ENCODE data around the gene SOWAHD.

SOWAHD gene, protein sequence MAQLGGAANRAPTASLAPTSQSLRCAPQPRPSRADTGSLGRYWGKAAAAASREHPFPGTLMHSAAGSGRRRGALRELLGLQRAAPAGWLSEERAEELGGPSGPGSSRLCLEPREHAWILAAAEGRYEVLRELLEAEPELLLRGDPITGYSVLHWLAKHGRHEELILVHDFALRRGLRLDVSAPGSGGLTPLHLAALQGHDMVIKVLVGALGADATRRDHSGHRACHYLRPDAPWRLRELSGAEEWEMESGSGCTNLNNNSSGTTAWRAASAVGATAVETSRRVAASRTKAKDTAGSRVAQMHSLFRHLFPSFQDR

DNA sequence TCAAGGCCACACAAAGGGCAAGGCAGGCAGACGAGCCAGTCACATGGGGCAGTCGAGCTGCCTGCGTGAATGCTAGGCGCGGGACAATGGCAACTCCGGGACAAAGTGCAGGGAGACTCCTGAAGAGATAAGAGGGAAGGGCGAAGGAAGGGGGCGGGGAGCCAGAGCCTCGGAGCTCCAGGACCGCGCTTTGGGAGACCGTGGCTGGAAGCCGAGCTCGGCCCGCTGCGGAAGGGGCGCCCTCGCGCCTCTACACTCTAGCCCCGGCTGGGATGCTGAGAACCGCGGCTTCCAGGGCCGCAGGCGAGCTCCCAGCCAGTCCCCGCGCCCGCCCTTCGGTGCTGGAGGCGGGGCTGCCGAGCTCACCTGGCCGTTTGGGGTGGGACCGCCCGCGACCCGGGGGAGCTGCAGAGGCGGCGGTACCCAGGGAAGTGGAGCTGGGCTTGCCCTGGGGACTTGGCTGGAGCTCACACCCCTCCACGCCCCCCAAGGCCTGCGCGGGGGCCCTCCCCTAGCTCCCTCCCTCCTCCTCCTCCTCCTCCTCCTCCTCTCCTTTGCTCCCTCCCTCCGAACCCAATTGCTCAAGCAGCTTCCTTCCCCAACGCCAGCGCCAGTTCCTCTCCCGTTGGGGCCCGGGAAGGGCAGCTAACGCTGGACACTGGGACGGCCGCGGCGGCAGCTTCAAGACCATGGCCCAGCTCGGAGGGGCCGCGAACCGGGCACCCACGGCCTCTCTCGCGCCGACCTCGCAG, at the start of gene SOWAHD:
Gene SOWAHD, plus strand, starts transcription at position 610 of the 752 bp plus-strand sequence. Its CDS starts 80 bp downstream, at position 690.
- Histone ChIP-seq H3K36me3 (ENCODE audit: insufficient read depth, low read length) (no peaks in the 10 kb centered on the region), H3K4me1 (ENCODE audit: insufficient read depth, low read length) (peaks cover 18% of the 10 kb centered on the region), H3K9me3 (ENCODE audit: control insufficient read depth, insufficient read depth, low read length) (no peaks in the 10 kb centered on the region), H3K9ac (ENCODE audit: low read depth, low read length) (peak within 1 kb of the TSS; percentile 54)

DNA sequence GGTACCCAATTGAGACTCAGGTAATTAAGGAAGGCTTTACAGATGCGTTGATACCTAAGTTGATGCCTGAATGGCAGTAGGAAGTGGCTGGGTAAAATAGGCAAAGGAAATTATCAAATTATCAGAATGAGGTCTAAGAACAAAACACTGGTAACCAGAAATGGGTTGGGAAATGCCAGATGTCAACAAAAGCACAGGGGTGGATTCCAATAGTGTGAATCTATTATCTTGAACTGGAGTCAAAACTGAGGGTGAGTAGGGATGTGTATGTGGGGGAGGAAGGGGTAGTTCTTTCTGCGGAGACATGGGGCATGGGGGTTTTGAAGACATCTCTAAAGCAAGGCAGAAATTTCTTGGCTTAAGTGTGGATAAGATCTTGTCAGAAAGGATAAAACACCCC, 49.5 kb upstream of the SOWAHD start:
- Histone ChIP-seq H3K9me3 (ENCODE audit: control insufficient read depth, insufficient read depth, low read length) (no peaks in the 10 kb centered on the region), H3K9ac (ENCODE audit: low read depth, low read length) (no peak overlapping the region), H3K4me1 (ENCODE audit: insufficient read depth, low read length) (no peaks in the 10 kb centered on the region), H3K36me3 (ENCODE audit: insufficient read depth, low read length) (no peaks in the 10 kb centered on the region)

DNA sequence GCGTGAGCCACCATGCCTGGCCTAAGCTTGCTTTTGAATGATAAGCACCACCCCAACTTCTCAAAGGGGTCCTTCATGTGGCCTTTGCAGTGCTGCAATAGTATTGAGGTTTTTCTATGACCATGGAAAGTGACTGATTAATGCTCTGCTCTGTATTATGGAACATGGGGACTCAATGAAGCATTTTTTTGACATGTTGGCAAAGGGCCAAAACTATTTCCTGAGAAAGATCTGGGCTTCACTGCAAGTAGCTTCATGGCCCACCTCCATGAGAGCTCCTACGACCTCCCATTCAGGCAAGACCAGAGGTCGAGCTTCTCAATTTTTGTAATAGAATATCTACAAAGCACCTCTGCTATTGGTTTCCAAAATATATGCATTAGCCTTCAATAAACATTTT, 48.8 kb upstream of the SOWAHD start:
- Histone ChIP-seq H3K9ac (ENCODE audit: low read depth, low read length) (no peak overlapping the region), H3K4me1 (ENCODE audit: insufficient read depth, low read length) (no peaks in the 10 kb centered on the region), H3K9me3 (ENCODE audit: control insufficient read depth, insufficient read depth, low read length) (no peaks in the 10 kb centered on the region)

DNA sequence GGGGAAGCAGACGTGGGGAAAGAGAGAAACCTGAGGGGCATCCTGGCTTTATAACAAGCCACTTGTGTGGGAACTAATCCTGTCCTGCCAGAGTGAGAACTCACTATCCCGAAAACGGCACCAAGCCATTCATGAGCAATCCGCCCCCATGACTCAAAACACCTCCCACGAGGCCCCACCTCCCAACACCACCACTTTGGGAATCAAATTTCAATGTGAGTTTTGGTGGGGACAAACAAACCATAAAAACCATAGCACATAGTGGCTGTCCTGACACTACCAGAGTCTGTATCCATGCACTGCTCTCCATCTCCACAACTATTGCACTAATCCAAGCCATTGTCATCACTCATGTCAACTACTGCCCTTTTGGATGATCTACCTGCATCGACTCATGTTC, 36.9 kb upstream of the SOWAHD start:
- Histone ChIP-seq H3K4me1 (ENCODE audit: insufficient read depth, low read length) (no peaks in the 10 kb centered on the region), H3K9ac (ENCODE audit: low read depth, low read length) (no peak overlapping the region), H3K9me3 (ENCODE audit: control insufficient read depth, insufficient read depth, low read length) (no peaks in the 10 kb centered on the region), H3K36me3 (ENCODE audit: insufficient read depth, low read length) (no peaks in the 10 kb centered on the region)

More for the DNA sequence above, 48.8 kb upstream of the SOWAHD start:
- no peaks in the 10 kb centered on the region for H3K36me3 ChIP-seq (ENCODE audit: insufficient read depth, low read length)

DNA sequence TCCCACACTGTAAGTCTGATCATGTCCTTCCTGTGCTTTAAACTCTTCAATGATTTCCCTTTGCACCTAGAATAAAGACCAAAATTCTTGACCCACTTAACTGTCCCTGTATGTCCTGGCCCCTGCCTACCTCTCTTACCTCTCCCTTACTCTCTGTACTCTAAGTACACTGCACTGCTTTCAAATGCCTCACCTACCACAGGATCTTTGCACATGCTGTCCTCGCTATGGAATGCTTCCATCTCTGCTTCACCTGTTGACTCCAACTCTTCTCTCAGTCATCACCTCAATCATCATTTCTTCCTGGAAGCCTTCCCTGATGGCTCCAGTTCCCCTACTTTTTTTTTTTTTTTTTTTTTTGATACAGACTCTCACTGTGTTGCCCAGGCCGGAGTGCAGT, 36.5 kb upstream of the SOWAHD start:
- H3K9ac ChIP-seq (ENCODE audit: low read depth, low read length), result no peak overlapping the region
- no peaks in the 10 kb centered on the region for H3K9me3 ChIP-seq (ENCODE audit: control insufficient read depth, insufficient read depth, low read length)
- peaks cover 3% of the 10 kb centered on the region for H3K4me1 ChIP-seq (ENCODE audit: insufficient read depth, low read length)
- H3K36me3 ChIP-seq (ENCODE audit: insufficient read depth, low read length), result no peaks in the 10 kb centered on the region

DNA sequence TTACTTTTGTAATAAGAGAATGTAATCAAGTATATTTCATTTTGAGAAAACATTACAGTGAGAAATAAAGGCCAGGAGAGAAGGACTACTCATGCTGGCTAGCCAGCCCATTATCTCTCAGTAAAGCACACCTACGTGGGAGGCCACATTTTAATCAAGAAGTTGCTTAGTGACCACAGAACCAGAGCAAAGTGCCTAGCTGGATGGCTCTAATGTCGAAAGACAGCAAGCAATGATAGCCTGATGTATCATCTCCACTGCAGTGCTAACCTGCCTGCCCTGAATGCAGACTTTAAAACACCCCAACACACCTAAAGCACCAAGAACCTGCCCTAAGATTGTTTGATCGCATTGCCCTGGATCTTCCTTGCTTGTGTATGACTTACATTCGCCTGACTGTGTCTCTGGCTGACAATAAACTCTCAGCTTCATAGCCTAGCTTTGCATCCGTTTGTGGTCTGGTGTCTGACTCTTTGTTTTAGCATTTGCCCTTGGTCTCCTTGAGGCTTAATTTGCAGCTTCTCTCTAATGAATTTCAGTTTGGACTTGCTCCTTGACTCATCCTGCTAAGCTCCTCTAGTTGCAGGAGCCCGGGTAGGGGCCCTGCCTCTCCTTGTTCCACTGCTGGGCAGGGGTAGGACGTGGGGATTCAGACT, 31.4 kb upstream of the SOWAHD start:
- Histone ChIP-seq H3K9me3 (ENCODE audit: control insufficient read depth, insufficient read depth, low read length) (no peaks in the 10 kb centered on the region; the same call in 1 of the 2 replicates), H3K9ac (ENCODE audit: low read depth, low read length) (no peak overlapping the region), H3K36me3 (ENCODE audit: insufficient read depth, low read length) (no peaks in the 10 kb centered on the region), H3K4me1 (ENCODE audit: insufficient read depth, low read length) (peaks cover 15% of the 10 kb centered on the region)

DNA sequence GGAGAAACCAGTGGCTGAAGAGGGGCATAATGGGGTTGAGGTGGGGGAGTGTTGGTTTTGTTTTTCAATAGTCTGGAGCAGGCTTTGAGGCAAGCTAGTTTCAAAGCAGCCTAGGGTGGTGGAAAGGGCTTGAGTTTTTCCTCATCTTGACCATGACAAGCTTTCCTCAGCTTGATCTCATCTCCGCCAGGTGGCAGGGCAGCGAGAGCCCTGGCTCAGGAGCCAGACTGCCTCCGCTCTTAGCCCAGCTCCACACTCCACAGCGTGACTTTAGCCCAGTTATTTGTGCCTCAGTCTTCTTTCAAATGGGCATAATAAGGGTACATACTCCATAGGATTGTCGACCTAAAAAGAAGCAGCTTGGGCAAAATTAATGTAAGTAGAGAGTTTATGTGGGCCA, 29.9 kb upstream of the SOWAHD start:
- H3K9me3 ChIP-seq (ENCODE audit: control insufficient read depth, insufficient read depth, low read length), result no peaks in the 10 kb centered on the region; the same call in 1 of the 2 replicates
- peaks cover 15% of the 10 kb centered on the region for H3K4me1 ChIP-seq (ENCODE audit: insufficient read depth, low read length)
- H3K9ac ChIP-seq (ENCODE audit: low read depth, low read length), result no peak overlapping the region
- no peaks in the 10 kb centered on the region for H3K36me3 ChIP-seq (ENCODE audit: insufficient read depth, low read length)

DNA sequence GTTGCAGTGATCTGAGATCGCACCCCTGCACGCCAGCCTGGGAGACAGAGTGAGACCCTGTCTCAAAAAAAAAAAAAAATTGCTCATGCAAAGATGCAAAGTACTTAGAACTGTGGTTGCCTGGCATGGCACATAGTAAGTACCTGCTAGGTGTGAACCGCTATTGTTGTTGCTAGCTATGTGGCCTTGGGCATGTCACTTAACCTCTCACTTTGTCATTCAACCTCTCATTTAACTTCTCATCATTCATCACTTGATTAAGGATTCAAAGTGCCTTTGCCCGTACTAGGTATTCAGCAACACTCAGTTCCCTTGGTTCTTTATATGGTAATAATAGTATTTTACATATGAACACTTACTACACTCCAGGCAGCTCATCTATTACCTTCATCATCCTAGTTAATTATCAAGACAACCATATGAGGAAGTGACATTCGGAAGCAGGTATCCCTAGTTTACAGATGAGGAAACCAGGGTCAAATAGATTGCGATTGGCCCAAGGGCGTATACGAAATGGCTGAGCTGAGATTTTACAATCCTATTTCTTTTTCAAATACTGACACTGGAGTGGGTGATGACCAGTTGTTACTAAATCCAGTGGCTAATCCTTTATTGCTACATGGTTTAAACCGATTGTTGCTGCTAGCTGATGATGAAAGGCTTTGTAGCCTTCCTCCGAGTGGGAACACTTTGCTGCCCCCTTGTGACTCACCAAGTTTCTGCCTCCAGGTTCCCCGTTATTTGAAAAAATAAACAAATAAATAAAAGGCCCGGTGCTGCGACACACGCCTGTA, 28.8 kb upstream of the SOWAHD start:
- no peak overlapping the region for H3K9ac ChIP-seq (ENCODE audit: low read depth, low read length)
- H3K36me3 ChIP-seq (ENCODE audit: insufficient read depth, low read length), result no peaks in the 10 kb centered on the region
- H3K4me1 ChIP-seq (ENCODE audit: insufficient read depth, low read length), result peaks cover 15% of the 10 kb centered on the region
- H3K9me3 ChIP-seq (ENCODE audit: control insufficient read depth, insufficient read depth, low read length), result no peaks in the 10 kb centered on the region; the same call in 1 of the 2 replicates

DNA sequence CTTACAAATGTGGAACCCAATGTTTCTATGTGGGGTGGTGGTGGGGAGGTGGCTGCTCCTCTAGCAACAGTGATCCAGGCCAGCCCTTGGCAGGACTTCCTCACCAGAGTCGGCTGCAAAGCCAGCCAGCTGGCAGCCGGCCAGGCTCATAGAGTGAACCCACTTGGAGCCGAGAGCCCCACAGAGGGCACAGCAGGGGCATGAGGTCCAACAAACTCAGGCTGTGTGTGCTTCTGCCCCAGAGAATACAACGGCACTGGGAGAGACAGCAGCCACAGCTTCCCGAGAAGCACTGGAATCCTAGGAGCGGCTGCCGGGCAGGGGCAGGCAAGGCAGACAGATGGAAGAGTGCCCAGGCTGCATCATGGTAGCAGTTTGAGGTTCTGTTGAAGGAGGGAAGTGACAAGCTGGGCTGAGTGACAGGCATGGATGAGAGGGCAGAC, 23.5 kb upstream of the SOWAHD start:
- no peaks in the 10 kb centered on the region for H3K4me1 ChIP-seq (ENCODE audit: insufficient read depth, low read length)
- no peaks in the 10 kb centered on the region for H3K36me3 ChIP-seq (ENCODE audit: insufficient read depth, low read length)
- H3K9ac ChIP-seq (ENCODE audit: low read depth, low read length), result no peak overlapping the region
- no peaks in the 10 kb centered on the region; the same call in 1 of the 2 replicates for H3K9me3 ChIP-seq (ENCODE audit: control insufficient read depth, insufficient read depth, low read length)

DNA sequence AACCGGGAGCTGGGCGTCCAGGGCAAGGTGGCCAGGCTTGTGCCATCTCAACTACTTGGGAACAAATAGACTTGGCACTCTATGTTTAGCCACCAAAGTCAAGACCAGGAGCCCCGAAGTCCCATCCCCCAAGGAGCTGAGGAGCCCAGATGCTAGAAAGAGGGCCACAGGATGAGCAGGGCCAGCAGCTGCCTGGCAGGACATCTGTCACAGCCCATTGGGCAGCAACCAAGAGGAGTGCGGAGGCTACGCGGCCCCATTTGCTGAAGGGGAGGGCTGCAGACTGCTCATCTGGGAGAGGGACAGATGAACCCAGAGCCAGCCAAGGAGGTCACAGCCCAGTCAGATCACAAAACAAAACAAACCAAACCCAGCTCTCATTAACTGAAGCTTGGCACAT, 22.9 kb upstream of the SOWAHD start:
- Histone ChIP-seq H3K9ac (ENCODE audit: low read depth, low read length) (no peak overlapping the region), H3K36me3 (ENCODE audit: insufficient read depth, low read length) (no peaks in the 10 kb centered on the region), H3K4me1 (ENCODE audit: insufficient read depth, low read length) (no peaks in the 10 kb centered on the region), H3K9me3 (ENCODE audit: control insufficient read depth, insufficient read depth, low read length) (no peaks in the 10 kb centered on the region; the same call in 1 of the 2 replicates)

DNA sequence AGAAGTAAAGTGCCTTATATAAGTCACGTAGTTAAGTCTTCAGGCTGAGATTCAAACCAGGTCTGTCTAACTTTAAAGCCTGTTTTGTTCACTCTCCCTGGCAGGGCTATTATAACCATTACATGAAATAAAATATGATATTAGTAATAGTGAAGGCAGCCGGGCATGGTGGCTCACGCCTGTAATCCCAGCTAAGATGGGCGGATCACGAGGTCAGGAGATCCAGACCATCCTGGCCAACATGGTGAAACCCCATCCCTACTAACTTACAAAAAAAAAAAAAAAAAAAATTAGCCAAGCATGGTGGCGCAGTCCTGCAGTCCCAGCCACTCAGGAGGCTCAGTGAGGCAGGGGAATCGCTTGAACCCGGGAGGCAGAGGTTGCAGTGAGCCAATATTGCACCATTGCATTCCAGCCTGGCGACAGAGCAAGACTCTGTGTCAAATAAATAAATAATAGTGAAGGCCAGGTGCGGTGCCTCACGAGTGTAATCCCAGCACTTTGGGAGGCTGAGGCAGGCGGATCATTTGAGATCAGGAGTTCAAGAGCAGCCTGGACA, 22.1 kb upstream of the SOWAHD start:
- H3K4me1 ChIP-seq (ENCODE audit: insufficient read depth, low read length), result no peaks in the 10 kb centered on the region
- no peaks in the 10 kb centered on the region for H3K36me3 ChIP-seq (ENCODE audit: insufficient read depth, low read length)
- H3K9ac ChIP-seq (ENCODE audit: low read depth, low read length), result no peak overlapping the region
- H3K9me3 ChIP-seq (ENCODE audit: control insufficient read depth, insufficient read depth, low read length), result no peaks in the 10 kb centered on the region; the same call in 1 of the 2 replicates

DNA sequence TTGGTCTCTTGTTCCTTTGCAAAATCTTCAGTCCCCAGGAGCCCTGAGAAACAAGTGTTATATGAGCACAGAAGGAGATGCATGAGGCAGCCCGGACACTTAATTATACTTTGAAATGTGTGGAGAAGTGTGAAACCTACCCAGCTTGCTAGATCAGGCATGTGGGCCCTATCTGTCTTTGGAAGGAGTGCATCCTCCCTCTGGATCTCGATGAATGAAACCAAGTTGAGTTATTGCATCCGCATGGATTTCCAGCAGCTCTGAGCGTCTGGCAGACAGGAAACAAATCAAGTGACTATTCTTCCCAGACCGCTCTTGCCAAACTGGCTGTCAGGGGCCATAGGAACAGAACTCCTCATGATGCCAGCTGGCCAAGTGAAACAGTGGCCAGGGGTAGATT, 19.6 kb upstream of the SOWAHD start:
- Histone ChIP-seq H3K36me3 (ENCODE audit: insufficient read depth, low read length) (no peaks in the 10 kb centered on the region), H3K4me1 (ENCODE audit: insufficient read depth, low read length) (no peaks in the 10 kb centered on the region), H3K9me3 (ENCODE audit: control insufficient read depth, insufficient read depth, low read length) (no peaks in the 10 kb centered on the region), H3K9ac (ENCODE audit: low read depth, low read length) (no peak overlapping the region)

DNA sequence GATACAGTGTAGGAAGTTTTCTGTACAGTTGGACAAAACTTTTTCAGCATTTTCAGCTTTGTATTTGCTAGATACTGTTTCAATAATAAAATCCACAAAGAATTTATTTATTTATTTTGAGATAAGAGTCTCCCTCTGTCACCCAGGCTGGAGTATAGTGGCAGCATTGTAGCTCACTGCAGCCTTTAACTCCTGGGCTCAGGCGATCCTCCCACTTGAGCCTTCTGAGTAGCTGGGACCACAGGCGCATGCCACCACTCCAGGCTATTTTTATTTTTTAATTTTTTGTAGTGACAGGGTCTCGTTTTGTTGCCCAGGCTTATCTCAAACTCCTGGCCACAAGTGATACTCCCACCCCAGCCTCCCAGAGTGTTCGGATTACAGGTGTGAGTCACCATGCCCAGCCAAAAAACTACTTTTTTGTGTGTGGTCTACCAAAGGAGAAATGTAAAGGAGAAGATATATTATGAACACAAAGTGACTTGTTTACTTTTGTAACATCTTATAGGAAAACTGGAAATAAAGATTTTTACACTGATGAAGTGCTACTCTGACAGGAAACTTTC, 13.0 kb upstream of the SOWAHD start:
- no peaks in the 10 kb centered on the region for H3K36me3 ChIP-seq (ENCODE audit: insufficient read depth, low read length)
- no peak overlapping the region for H3K9ac ChIP-seq (ENCODE audit: low read depth, low read length)
- H3K4me1 ChIP-seq (ENCODE audit: insufficient read depth, low read length), result no peaks in the 10 kb centered on the region
- H3K9me3 ChIP-seq (ENCODE audit: control insufficient read depth, insufficient read depth, low read length), result no peaks in the 10 kb centered on the region
